HG02981 (cell line): ENCODE measurements around the gene PRKAG2.
A peak's percentile ranks its signal among the peaks of the same experiment; 100 is the strongest.
"Not testable (repeated sequence)": the region's sequence is repeated elsewhere in the genome, so short reads cannot be mapped to it uniquely, and the experiment has no call there.

ENCODE experiments used
- ATAC-seq: cut with Tn5 transposase; IDR thresholded peaks from one replicate; pipeline ENCODE4 v1.9.1; 2021; ENCODE audit warnings: mild to moderate bottlenecking, moderate library complexity; ENCODE audit not compliant: unreplicated experiment

The PRKAG2 gene

DNA sequence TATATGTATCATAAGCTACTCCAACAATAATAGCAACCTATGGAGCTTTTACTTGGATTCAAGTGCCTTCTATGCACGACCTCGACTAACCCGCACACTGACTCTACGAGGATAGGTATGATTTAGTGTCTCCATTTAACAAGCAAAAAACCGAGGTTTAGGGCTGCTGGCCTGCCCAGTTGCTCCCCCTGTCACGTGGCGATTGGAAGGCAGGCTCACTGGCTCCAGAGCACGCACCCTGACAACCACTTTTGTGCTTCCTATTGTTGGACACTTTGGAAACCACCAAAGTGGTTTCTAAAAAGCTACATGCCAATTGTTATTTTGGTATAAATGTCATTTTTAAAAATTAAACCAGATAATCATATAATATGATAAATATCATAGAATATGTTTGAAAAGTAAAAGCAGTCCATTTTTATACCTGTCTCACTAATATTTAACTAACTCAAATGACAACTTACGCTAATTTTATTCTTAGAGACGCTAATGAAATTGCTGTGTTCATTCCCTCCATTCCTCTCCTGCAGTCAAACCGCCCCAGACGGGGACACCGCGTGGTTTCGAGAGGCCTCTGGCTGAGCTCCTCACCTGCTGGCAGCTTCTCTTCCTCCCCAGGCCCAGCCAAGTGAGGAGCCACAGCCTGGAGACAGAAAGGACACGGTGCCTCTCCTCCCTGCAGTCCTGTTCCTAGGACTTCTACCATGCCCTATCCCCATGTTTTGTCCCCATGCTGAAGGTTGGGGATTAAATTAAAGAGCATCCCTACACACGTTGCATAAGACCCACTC is 335.0 kb downstream of the PRKAG2 start:
- ATAC-seq: no peak

DNA sequence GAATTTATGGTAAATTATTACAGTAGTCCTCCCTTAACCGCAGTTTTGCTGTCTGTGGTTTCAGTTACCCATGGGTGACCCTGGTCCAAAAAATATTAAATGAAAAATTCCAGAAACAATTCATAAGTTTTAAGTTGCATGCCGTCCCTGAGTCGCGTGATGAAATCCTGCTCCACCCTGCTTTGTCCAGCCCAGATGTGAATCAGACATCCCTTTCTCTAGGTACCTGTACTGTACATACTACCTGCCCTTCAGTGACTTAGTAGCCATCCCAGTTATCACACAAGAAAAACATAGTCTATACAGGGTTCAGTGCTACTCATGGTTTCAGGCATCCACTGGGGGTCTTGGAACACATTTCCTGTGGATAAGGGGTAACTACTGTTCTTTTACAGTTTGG is 336.8 kb downstream of the PRKAG2 start:
- ATAC-seq: no peak

DNA sequence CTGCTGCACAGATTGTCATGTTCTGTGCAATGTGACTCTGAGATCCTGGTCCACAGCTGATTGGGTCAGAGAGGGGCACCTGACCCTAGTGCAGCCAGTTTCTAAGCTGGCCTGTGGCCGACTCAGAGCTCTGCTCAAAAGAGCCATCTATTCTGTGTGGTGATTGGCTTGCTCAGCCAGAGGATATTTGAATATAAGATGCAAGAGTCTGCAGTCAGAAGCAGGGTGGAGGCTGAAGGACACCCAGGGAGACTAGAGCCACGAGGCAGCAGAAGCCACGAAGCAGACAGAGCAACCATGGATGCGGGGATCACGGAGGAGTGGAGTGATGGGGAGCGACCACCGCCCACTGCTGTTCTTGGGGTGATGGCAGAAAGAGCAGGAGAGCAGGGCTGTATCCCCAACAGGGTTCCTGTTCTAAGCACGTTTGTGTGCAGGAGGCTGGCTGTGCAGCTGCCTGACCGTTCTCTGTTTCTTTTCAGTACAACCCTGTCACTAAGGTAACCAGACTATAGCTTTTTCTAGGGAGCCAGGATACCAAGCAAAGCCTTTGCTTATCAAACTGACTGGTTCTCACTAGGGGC is 337.7 kb downstream of the PRKAG2 start:
- peak; percentile 64 for ATAC-seq

DNA sequence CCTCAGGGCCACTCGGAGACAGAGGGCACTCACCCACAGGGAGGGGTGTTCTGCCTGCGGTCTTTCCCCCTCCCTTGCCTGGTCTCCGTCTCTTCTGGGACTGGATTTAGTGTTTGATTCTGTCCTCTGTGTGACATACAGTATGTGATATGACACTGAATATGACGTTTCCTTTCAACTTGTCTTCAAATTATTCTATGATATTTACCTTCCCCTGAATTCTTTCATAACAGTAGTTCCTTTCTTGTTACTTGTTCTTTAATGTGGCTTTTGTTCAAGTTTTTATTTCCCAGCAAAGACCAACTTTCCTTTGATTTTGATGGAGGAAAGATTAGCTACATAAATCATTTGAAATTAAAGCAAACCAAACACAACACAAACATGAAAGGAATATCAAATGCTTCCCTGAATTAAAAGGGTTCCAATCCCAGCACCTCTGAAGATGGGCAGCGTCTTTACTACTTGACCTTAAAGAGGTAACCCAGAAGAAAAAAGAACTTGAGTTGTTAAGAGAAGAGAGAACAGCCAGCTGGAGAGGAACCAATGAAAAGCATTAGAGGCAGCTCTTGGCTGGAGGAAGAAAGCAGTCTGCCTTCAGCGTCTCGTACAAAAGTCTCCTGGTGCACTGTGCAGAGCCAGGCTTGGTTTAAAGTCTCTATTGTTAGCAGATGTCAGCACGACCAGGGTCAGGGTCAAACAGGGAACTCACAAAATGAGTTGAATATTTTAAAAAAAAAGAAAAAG is 338.9 kb downstream of the PRKAG2 start:
- no peak for ATAC-seq

DNA sequence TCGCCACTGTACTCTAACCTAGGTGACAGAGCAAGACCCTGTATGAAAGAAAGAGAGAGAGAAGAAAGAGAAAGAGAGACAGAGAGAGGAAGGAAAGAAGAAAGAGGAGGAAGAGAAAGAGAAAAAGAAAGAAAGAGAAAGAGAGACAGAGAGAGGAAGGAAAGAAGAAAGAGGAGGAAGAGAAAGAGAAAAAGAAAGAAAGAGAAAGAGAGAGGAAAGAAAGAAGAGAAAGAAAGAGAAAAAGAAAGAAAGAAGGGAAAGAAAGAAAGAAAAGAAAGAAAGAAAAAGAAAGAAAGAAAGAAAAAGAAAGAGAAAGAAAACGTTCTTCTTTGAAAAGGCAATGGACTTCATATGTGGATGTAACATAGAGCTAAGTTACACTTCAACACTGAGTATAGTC is 340.7 kb downstream of the PRKAG2 start:
- ATAC-seq: not testable (repeated sequence)

DNA sequence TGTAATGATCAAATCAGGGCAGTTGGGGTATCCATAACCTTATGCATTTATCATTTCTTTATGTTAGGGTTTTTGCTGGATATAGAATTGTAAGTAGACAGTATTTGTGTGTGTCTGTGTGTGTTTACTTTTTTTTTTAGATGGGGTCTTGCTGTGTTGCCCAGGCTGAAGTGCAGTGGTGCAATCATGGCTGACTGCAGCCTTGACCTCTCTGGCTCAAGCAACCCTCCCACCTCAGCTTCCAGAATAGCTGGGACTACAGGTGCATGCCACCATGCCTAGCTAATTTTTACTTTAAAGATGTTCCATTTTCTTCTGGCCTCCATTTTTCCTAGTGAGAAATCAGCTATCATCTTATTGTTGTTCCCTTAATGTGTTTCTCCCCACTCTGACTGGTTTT is 347.1 kb downstream of the PRKAG2 start:
- no peak for ATAC-seq

DNA sequence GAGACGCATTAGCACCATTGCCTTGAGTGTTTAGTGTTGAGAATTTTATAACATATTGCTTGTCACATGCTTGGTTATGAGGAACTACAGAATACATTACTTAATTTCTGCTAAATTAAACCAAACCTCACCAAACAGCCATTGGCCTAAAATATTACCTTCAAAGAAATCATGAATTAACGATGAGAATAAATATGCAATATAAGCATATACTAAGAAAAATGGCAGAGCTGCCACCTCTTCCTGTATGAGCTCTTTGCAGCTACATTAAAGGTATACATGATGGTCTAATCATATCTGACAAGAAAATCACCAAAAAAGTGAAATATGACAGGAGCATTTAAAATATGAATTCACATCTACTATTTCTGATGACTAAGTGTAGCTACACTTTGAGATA is 352.1 kb downstream of the PRKAG2 start:
- no peak for ATAC-seq

DNA sequence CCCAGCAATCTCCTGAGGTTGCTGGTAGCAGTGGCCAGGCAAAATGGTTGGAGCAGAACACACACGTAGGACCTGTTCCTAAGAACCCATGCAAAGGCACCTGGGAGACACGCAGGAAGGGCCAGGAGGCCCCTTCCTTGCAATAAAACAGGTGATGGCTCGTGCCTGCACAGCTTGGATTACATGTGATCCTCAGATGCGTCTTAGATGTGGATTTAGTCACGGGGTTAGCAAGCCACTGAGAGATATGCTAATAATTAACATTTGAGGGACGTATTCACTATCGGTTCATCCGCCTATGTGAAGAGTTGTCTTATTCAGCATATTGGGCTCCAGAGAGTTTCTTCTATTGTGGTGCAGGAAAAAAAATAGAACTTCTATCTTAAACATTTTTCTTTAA is 352.6 kb downstream of the PRKAG2 start:
- ATAC-seq: no peak

DNA sequence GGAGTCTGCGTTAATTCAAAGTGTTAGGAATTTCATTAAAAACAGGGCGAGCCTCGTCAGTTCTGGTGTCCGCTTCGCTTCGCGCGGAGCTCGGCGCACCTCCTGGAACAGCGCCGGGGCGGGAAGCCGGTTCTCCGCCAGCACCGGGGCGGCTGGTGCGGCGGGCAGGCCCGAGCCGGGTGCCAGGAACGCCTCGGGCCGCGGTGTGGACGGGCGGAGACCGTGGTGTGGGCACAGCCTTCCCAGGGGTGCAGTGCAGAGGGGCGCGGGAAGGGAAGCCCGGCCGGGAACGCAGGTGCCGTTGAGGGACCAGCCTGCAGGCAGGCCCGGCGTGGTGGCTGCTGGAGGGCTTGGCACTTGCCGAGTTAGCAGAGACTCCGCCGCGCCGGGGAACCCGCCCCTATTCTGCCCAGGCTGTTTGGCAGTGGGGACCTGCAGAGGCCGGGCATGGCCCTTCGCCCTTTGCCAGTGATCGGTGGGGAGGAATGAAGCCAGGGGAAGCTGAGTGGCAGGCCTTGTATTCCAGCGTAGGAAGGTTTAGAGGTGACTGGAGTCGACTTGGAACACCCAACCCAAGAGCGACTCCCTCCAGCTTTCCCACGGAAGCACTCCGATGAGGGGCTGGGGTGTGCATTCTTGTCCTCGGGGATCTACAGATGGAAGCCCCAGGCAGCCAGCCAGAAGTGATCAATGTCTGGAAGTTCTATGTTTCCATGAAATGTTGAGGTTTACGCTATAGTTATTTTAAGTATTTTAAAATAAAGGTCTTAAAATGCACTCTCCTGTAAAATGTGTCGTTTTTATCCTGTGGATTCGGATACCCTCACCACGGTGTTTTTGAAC is 356.3 kb downstream of the PRKAG2 start:
- peak; percentile 0 for ATAC-seq

DNA sequence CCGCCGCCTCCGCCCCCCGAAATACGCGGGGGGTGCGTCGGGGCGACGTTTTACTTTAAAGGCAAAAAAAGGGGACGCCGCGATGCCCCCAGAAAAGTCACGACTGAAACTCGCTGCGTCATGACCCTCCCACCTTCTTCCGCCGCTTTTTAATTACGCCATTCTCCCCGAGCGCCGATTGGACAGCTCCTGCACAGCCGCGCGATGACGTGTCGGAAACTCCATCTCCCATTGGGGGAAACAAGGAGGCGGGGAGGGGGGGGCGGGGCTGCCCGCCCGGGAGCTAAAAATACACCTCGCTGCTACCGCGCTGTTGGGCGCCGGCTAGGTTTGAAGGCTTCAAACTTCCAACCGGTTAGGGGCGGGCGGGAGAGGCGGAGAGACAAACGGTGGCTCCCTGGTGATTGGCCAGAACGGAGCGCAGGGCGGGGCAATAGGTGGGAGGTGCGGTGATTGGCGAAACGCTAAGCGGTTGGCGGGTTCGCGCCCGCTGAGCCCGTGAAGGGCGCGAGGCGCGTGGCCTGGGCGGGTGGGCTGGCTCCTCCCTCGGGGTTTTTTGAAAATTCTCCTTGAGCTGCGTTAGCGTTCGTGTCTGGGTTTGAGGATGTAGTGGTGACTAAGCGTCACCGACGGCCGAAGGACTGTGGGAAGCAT is 357.0 kb downstream of the PRKAG2 start, which contains the start of gene RHEB:
Gene RHEB, minus strand, starts transcription at position 131 of the 654 bp plus-strand sequence. CDS start 384 bp downstream, outside the sequence.
- peak; percentile 80 for ATAC-seq

DNA sequence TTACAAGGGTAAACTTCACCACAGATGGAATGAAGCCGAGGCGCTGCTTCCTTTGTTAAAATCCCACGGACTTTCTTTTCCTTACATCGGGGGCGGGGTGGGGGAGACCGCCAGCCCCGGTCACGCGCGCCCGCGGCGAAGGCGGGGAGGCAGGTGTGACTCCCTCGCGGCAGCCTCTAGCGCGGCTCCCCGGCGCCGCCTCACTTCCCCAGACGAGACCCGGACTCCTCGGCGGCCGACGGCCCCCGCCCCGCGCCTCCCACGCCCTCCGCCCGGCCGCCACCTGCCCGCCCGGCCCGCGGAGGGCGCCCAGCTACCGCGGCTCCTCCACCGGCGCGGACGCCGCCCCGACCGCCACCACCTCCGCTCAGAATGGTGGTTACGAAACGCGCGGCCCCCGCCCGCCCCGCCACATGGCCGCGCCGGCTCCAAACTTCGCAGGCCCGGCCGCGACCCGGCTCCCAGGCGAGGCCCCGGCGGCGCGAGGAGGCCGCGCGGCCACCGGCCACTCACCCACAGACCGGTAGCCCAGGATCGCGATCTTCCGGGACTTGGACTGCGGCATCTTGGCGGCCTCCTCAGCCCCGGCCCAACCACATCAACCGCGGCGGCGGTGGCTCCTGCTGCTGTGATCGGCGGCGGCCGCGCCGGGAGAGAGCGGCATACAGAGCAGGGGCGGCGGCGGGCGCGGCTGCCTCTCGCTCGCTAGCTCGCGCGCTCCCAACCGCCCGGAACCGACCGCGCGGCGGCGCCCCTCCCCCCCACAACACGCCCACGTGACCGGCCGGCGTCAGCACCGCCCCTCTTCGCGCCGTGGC is 357.8 kb downstream of the PRKAG2 start:
- ATAC-seq: peak; percentile 42

DNA sequence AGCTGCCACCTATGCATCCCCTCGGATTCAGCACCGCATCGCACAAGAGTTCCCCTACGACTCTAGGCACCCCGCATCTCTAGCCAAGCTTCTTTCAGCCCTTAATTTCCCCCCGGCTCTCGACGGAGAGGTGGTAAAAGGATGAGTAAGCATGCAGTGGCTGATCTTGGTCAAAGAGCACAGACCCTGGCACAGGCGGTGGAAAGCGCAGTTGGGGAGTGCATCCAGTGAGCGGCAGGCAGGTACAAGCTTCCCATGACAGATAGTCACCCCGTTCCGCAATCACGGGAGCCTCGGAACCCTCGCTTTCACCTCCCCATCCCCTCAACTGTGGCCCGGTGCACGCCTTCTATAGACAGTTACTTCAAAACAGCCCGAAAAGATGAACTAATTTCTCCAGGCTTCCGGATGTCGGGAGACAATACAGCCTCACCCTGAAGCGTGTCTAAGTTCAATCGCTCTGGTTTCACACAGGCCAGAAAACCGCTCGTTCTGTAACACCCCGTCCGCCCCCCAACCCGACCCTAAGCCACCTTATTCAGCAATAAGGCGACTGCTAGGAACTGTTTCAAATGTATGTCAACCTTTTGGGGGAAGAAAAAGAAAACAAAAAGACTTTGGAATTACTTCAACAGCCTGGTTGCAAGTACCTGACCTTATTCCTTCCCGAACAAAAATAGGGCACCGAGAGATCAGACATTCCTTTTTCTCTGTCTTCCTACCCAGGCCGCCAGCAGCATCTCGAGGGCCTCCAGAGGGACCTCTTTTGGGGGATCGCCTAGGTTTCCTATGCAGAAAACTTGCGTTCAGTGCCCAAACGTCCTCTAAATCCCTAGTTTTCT is 358.6 kb downstream of the PRKAG2 start:
- no peak for ATAC-seq

DNA sequence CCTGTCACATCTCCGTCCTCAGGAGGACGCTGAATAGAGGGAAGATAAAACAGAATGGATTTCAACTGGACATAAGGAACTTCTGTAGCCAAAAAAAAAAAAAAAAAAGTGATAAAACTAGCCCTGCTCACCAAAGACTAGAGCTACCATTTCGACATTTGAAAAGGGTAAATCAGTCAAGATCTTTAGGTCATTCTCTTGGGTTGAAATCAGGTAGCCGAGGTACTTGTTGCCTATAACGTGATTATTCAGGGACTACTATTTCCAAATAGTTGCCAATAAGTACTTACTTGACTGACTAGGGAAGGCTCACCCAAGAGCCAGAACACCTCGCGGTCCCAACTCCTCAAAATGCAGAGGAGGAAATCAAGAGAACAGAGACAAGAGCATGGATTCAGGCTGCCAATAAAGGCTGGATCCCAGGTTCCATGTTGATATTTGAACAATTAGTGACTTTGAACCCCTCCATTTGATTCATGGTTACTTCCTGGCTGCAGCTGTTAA is 359.3 kb downstream of the PRKAG2 start:
- no peak for ATAC-seq

DNA sequence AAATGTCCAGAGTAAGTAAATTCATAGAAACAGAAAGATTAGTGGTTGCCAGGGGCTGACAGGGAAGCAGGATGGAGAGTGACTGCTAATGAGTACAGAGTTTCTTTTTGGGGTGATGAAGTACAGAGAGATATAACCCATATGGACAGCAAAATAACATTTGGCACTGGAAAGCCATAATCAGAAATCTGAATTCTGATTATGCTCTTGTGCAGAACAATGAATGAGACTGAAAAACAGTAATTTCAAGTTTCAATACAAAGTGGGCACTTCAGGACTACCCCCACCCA is 361.7 kb downstream of the PRKAG2 start:
- no peak for ATAC-seq

DNA sequence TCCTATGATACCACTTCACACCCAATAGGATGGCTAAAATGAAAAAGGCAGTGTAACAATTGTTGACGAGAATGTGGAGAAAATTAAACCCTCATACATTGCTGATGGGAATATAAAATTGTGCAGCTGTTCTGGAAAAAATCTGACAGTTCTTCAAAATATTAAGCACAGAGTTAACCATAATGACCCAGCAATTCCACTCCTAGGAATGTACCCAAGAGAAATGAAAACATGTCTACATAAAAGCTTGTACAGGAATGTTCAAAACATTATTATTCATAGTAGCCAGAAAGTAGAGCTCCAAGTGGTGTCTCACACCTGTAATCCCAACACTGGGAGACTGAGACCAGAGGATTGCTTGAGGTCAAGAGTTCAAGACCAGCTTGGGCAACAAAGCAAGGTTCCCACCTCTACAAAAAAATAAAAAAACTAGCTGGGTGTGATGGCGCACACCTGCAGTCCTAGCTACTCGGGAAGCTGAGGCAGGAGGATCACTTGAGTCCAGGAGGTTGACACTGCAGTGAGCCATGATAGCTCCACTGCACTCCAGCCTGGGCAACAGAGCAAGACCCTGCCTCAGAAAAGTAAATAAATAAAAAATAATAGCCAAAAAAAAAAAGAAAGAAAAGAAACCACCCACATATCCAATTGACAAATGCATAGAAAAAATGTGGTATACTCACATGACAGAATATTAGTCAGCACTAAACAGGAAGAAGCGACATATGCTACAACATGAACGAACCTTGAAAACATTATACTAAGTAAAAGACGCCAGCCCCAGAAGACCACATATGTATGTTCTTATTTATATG is 362.2 kb downstream of the PRKAG2 start:
- ATAC-seq: no peak

DNA sequence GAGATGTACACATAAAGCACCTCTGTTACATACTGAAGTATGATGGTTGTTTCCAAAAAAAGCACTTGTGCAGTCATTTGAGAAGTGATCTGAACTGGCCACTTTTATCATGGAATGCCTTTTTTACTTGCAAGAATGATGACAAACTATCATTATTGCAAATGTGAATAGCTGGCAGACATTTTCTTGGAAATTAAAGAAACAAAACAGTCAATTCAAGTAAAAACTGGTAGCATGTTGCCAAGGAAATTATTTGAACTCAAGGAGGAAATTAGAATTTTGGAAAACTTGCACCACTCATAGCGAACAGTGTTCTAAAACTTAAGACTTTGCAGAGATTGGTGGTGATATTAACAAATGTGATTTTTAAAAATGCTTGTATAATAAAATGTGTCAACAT is 363.8 kb downstream of the PRKAG2 start:
- ATAC-seq: no peak

DNA sequence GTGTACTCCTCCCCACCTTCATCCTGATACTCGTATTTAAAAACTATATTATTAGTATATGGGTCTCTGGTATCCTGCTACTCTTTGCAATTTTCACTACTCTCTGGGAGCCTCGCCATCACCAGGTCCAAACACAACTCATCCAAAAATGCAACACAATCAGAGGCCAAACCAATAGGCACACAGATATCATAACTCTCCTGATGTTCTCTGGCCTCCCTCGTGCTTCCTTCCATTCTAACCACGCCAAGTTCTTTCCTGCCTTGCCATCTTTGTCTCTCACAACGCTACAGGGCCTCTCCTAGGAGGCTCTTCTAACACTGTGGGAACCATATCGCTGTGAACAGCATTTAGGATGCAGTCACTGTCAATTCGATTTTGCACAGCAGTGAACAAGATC is 364.6 kb downstream of the PRKAG2 start:
- no peak for ATAC-seq

DNA sequence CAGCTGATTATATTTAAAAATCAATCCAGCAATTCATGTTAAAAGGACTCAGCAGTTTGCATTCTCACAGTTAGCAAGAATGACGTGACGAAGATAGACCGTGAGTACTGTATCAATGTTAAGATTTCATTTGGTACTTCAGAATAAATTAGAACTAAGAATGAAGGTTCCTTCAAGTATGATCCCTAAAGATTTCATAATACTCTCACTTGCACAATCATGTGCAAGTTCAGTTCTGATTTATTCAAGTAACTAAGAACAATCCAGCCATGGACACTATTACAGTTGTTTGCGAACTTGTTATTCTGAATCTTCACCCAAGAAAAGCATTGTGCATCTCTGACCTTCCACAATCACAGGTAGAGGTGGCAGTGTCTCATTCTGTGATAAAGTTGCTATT is 365.0 kb downstream of the PRKAG2 start:
- no peak for ATAC-seq
